ENCODE results near the gene RABEP2.

- TF ChIP-seq CTCF (conservative IDR thresholded peaks at IDR 0.05; ENCODE audit: low read depth, low read length) (no peak), EZH2 (IDR thresholded peaks at IDR 0.05; ENCODE audit: borderline replicate concordance, low read depth, low read length, poor library complexity, severe bottlenecking) (no peak)
These were observed 32.8 kb downstream of the RABEP2 start for GRCh38 chr16:28891964-28892890.
